Measurements from ENCODE around the gene RAB11FIP4. TPM values are rescaled to one million over a fixed set of nuclear protein-coding genes. Genes with fewer than 3 reads are reported as not detected.

Gene RAB11FIP4
- total RNA-seq, 2 donors from 2014 or later = 0.68 to 3.7 TPM

- Histone ChIP-seq H3K4me3 (no peak overlapping the region), H3K9me3 (no peaks in the 10 kb centered on the region), H3K27ac (no peak overlapping the region), H3K36me3 (no peaks in the 10 kb centered on the region), H3K27me3 (replicated peaks; ENCODE audit: insufficient read depth) (no peaks in the 10 kb centered on the region), H3K4me1 (ENCODE audit: control insufficient read depth in 1 of 2, low read depth in 2 of 2) (no peaks in the 10 kb centered on the region)
- TF ChIP-seq CTCF (IDR thresholded peaks at IDR 0.05) = no peak
- DNase-seq (ENCODE audit: low spot score) (no peak), ATAC-seq (ENCODE audit: insufficient number of reproducible peaks, low FRiP score, low read depth) (no peak)
These were observed 40.6 kb downstream of the RAB11FIP4 start for GRCh38 chr17:31431852-31432658.

DNA sequence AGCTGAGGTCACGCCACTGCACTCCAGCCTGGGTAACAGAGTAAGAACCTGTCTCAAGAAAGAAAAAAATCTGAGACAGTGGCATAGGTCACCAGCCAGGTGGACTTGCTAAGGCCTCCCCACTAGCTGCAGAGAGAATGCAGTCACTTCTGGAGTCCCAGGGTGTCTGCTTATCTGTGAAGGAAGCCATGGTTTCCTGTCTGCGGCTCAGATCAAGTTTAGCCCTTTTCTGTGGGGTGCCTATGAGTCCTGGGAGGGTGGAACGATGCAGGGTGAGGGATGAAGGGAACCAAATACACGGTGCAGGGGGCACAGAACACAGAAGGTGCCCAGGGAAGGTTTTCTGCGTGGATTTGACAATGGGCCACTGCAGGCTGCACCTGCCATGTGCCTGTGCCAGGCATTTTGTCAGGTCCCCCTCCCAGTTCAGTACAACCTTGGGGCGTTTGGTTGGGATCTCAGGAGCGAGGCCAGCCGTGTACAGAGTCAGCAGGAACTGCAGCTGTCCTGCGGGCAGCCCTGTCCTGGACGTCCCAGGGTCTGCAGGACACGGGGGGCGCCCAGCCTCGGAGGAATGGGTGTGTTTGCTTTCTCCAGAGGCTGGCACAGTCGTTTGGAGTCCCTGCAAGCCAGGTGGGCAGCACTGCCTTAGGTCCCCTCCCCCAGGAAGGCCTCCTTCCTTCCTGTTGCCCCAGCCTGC is 41.8 kb downstream of the RAB11FIP4 start:
- ATAC-seq (ENCODE audit: insufficient number of reproducible peaks, low FRiP score, low read depth) = no peak
- no peaks in the 10 kb centered on the region for H3K27me3 ChIP-seq (replicated peaks; ENCODE audit: insufficient read depth)

GRCh38 chr17:31433811-31434726 is 42.6 kb downstream of the RAB11FIP4 start:
- no peak for TF ChIP-seq CTCF (IDR thresholded peaks at IDR 0.05)
- Histone ChIP-seq H3K4me3 (no peak overlapping the region), H3K4me1 (ENCODE audit: control insufficient read depth in 1 of 2, low read depth in 2 of 2) (no peaks in the 10 kb centered on the region), H3K27me3 (replicated peaks; ENCODE audit: insufficient read depth) (no peaks in the 10 kb centered on the region), H3K36me3 (no peaks in the 10 kb centered on the region), H3K9me3 (no peaks in the 10 kb centered on the region), H3K27ac (no peak overlapping the region)
- DNase-seq (ENCODE audit: low spot score) (no peak), ATAC-seq (ENCODE audit: insufficient number of reproducible peaks, low FRiP score, low read depth) (no peak)

More for the DNA sequence above, 41.8 kb downstream of the RAB11FIP4 start:
- Histone ChIP-seq H3K27ac (no peak overlapping the region), H3K4me3 (no peak overlapping the region), H3K9me3 (no peaks in the 10 kb centered on the region), H3K4me1 (ENCODE audit: control insufficient read depth in 1 of 2, low read depth in 2 of 2) (no peaks in the 10 kb centered on the region), H3K36me3 (no peaks in the 10 kb centered on the region)
- TF ChIP-seq CTCF (IDR thresholded peaks at IDR 0.05) = no peak
- DNase-seq (ENCODE audit: low spot score) = no peak

- no peaks in the 10 kb centered on the region for H3K36me3 ChIP-seq
- H3K27me3 ChIP-seq (replicated peaks; ENCODE audit: insufficient read depth) = no peaks in the 10 kb centered on the region
- no peak overlapping the region for H3K4me3 ChIP-seq
- TF ChIP-seq CTCF (IDR thresholded peaks at IDR 0.05) = no peak
- DNase-seq (ENCODE audit: low spot score) = no peak
- H3K4me1 ChIP-seq (ENCODE audit: control insufficient read depth in 1 of 2, low read depth in 2 of 2) = no peaks in the 10 kb centered on the region
- ATAC-seq (ENCODE audit: insufficient number of reproducible peaks, low FRiP score, low read depth) = no peak
- no peaks in the 10 kb centered on the region for H3K9me3 ChIP-seq
- H3K27ac ChIP-seq = no peak overlapping the region
These were observed 43.2 kb downstream of the RAB11FIP4 start for GRCh38 chr17:31434727-31435050.

- TF ChIP-seq CTCF (IDR thresholded peaks at IDR 0.05) = no peak
- ATAC-seq (ENCODE audit: insufficient number of reproducible peaks, low FRiP score, low read depth) = no peak
- no peaks in the 10 kb centered on the region for H3K27me3 ChIP-seq (replicated peaks; ENCODE audit: insufficient read depth)
These were observed 44.1 kb downstream of the RAB11FIP4 start for GRCh38 chr17:31435581-31435980.

More at GRCh38 chr17:31435581-31435980, 44.1 kb downstream of the RAB11FIP4 start:
- Histone ChIP-seq H3K4me1 (ENCODE audit: control insufficient read depth in 1 of 2, low read depth in 2 of 2) (no peaks in the 10 kb centered on the region), H3K4me3 (no peak overlapping the region), H3K9me3 (no peaks in the 10 kb centered on the region), H3K36me3 (no peaks in the 10 kb centered on the region), H3K27ac (no peak overlapping the region)
- no peak for DNase-seq (ENCODE audit: low spot score)
